HepG2 (cell line): ENCODE measurements around the gene DCC. TPM values are rescaled to one million over a fixed set of nuclear protein-coding genes. Genes with fewer than 3 reads are reported as not detected.

ENCODE experiments used
- ATAC-seq: fragments of 200-7000 bp; cut with Tn5 transposase; 3 replicates; pipeline ENCODE4 v1.9.1; 2020; ENCODE audit warnings: mild to moderate bottlenecking, moderate library complexity
- BruUV-seq: library from RNA; stranded (reverse); fragments of 400-500 nt; replicated peaks from 2 replicates; lab custom pipeline; 2021; lab: Mats Ljungman, UMichigan
- CTCF ChIA-PET: fragments of 300-600 bp; formaldehyde crosslinking; extraction: SDS; loops from one replicate; lab custom pipeline; 2021; ENCODE audit warnings: low total read pairs, inconsistent platforms, low intra/inter-chr PET ratio; lab: Yijun Ruan, JAX
- POLR2A ChIA-PET: fragments of 350-600 bp; sonication (Branson Sonifier 250); formaldehyde crosslinking; loops from one replicate; lab custom pipeline; 2020; ENCODE audit warnings: antibody characterized with exemption, inconsistent platforms; lab: Yijun Ruan, JAX
- DNase-seq: peaks from one replicate; pipeline ENCODE4 v3.0.0-alpha.2; 2015; ENCODE audit warnings: low spot score
- FAIRE-seq: peaks from 3 replicates; lab custom pipeline; 2011; peaks lifted over from hg19 to GRCh38; lab: Jason Lieb, UNC
- H2AFZ ChIP-seq: one replicate; pipeline ENCODE4 v1.6.1; 2011; ENCODE audit warnings: low read length, inconsistent platforms
- H3K27ac ChIP-seq: fragments of 300-600 bp; 3 replicates; pipeline ENCODE4 v1.8.0; 2011; ENCODE audit warnings: mixed run types, mild to moderate bottlenecking, mixed read lengths, low read length, inconsistent platforms; ENCODE audit not compliant: insufficient read depth; ENCODE audit errors: extremely low read length
- H3K27me3 ChIP-seq, 2 experiments: fragments of 200-600 bp in 1 of 2; 2 replicates in 1 of 2; 3 replicates in 1 of 2; pipeline versions ENCODE4 v1.6.0 to v1.8.0; 2011; ENCODE audit warnings: low read length in 2 of 2, mild to moderate bottlenecking in 2 of 2, moderate library complexity in 2 of 2, inconsistent platforms in 1 of 2; ENCODE audit not compliant: insufficient read depth in 2 of 2, control insufficient read depth in 1 of 2
- H3K36me3 ChIP-seq, 2 experiments: fragments of 200-600 bp in 1 of 2; replicated peaks in 1 of 2; 2 replicates in 1 of 2; 3 replicates in 1 of 2; pipeline versions ENCODE4 v1.5.1 to v1.8.0; 2011; ENCODE audit warnings: low read length in 2 of 2, inconsistent platforms in 1 of 2; ENCODE audit not compliant: insufficient read depth in 2 of 2, control insufficient read depth in 1 of 2
- H3K4me1 ChIP-seq: 2 replicates; pipeline ENCODE4 v1.5.1; 2012; ENCODE audit warnings: low read length, inconsistent platforms; ENCODE audit not compliant: insufficient read depth
- H3K4me2 ChIP-seq: 2 replicates; pipeline ENCODE4 v1.6.0; 2011; ENCODE audit warnings: low read depth, low read length, inconsistent platforms
- H3K4me3 ChIP-seq, 3 experiments: fragments of 200-600 bp in 1 of 3; sonication (generic), shearing (Covaris generic) in 1 of 3; replicated peaks in 1 of 3; 2 replicates each; pipeline ENCODE4 v1.5.1; 2011 to 2016; ENCODE audit warnings: low read length in 3 of 3, inconsistent platforms in 2 of 3, low read depth in 2 of 3, mild to moderate bottlenecking in 2 of 3, control low read depth in 1 of 3, mixed read lengths in 1 of 3; ENCODE audit not compliant: insufficient read depth in 1 of 3
- H3K79me2 ChIP-seq: one replicate; pipeline ENCODE4 v1.6.1; 2011; ENCODE audit warnings: low read length, inconsistent platforms; ENCODE audit not compliant: insufficient read depth
- H3K9ac ChIP-seq: 2 replicates; pipeline ENCODE4 v1.6.0; 2011; ENCODE audit warnings: mild to moderate bottlenecking, low read depth, low read length, inconsistent platforms; ENCODE audit not compliant: insufficient read depth
- H3K9me3 ChIP-seq: 2 replicates; pipeline ENCODE4 v1.5.1; 2012; ENCODE audit warnings: mild to moderate bottlenecking, low read length
- H4K20me1 ChIP-seq: 2 replicates; pipeline ENCODE4 v1.6.0; 2011; ENCODE audit warnings: inconsistent platforms, mild to moderate bottlenecking, low read length, moderate library complexity; ENCODE audit not compliant: insufficient read depth
- CSRNP1 ChIP-seq: sonication (generic); formaldehyde crosslinking; IDR thresholded peaks from 2 replicates; pipeline ENCODE4 v1.8.1; 2023; ENCODE audit warnings: mild to moderate bottlenecking, missing genetic modification reagents
- FOXK2 ChIP-seq: fragments of 450-650 bp; IDR thresholded peaks from 2 replicates; pipeline ENCODE4 v1.6.1; 2016
- MBD4 ChIP-seq: IDR thresholded peaks from 2 replicates; pipeline ENCODE4 v1.6.1; 2012; ENCODE audit warnings: low read length, inconsistent platforms, borderline replicate concordance
- NFYB ChIP-seq: sonication (generic); formaldehyde crosslinking; IDR thresholded peaks from 2 replicates; pipeline ENCODE4 v1.4.0; 2020; ENCODE audit warnings: missing genetic modification reagents
- PCBP2 ChIP-seq: fragments of 200-400 bp; formaldehyde crosslinking; optimal IDR thresholded peaks from 2 replicates; pipeline ENCODE3; 2018; ENCODE audit warnings: low read length, low read depth; ENCODE audit not compliant: poor library complexity, severe bottlenecking
- TP53 ChIP-seq: sonication (generic); formaldehyde crosslinking; conservative IDR thresholded peaks from 2 replicates; pipeline ENCODE4 v1.4.0; 2020; ENCODE audit warnings: missing genetic modification reagents
- ZNF329 ChIP-seq: sonication (generic); formaldehyde crosslinking; IDR thresholded peaks from 2 replicates; pipeline ENCODE4 v1.9.0; 2021; ENCODE audit warnings: low read depth, mild to moderate bottlenecking, missing genetic modification reagents
- WGBS: methylation state at CpG from one replicate; pipeline ENCODE4 v1.1.6; 2017; ENCODE audit warnings: low lambda C conversion rate; 5-methylcytosine and 5-hydroxymethylcytosine counted together
- in situ Hi-C: cut with HindIII; loops from 2 replicates; pipeline ENCODE4 v1.10.0; 2017; ENCODE audit warnings: low pct_unique_long_range_greater_than_20kb; ENCODE audit not compliant: extremely low pct_ligation_motif_present
- intact Hi-C: fragments of 100-400 bp; cut with micrococcal nuclease; formaldehyde crosslinking; loops from one replicate; pipeline ENCODE4 v1.10.0; 2022; ENCODE audit not compliant: unreplicated experiment
- polyA plus RNA-seq, 8 experiments: library from polyadenylated mRNA; depleted of rRNA in 3 of 8; stranded (reverse) in 7 of 8; unstranded in 1 of 8; fragments of >200 nt; fragmentation: Illumina TruSeq in 4 of 8; extraction: Trizol in 4 of 8; gene quantifications; 2 replicates each; pipeline versions ENCODE4 v1.2.1 to v1.2.3, GENCODE V29; 2011 to 2016; ENCODE audit warnings: low read depth in 4 of 8, missing spikeins in 1 of 8, mixed read lengths in 1 of 8; ENCODE audit not compliant: insufficient read depth in 1 of 8
- total RNA-seq, 5 experiments: library from RNA; depleted of rRNA; stranded (reverse); fragments of >200 nt; fragmentation: Illumina TruSeq; extraction: Trizol; gene quantifications; 2 replicates each; pipeline ENCODE4 v1.2.3, GENCODE V29; 2016; ENCODE audit warnings: low read depth in 1 of 5
- TF ChIP-seq, protein P1 (sequence below): sonication (generic); formaldehyde crosslinking; conservative IDR thresholded peaks from 2 replicates; pipeline ENCODE4 v1.4.0; 2020; ENCODE audit warnings: missing genetic modification reagents
- TF ChIP-seq, protein P2 (sequence below): sonication (generic); formaldehyde crosslinking; IDR thresholded peaks from 2 replicates; pipeline ENCODE4 v1.4.0; 2020; ENCODE audit warnings: missing genetic modification reagents

DCC gene
- total and polyA plus RNA-seq, 2 of the 13 experiments (the other 11 are each of a cell fraction or from before 2014, with no cell fraction given) = not detected

DNA sequence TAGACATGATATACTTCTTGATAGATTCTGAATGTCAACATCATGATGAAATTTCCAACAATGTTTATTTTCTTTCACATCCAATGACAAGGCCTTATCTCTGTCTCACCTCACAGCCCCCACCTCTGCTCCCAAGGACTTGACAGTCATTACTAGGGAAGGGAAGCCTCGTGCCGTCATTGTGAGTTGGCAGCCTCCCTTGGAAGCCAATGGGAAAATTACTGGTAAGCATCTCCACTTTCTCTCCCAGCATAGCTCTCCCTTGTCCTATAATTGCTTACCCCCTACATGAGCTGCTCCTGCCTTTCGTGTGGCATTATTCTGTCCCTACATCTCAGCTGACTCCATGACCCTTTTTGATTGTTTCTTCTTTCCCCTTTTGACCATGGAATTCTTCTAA, 1062.7 kb downstream of the DCC start:
- intact Hi-C loops = no loop called here

More for the DNA sequence above, 1062.7 kb downstream of the DCC start:
- no TSS peak for BruUV-seq
- ChIA-PET CTCF (no interaction called here), POLR2A (no interaction called here)
- no peaks in the 10 kb centered on the region for H4K20me1 ChIP-seq
- no peaks in the 10 kb centered on the region for H3K79me2 ChIP-seq
- no peaks in the 10 kb centered on the region for H3K36me3 ChIP-seq
- DNase-seq = no peak
- in situ Hi-C loops = loop anchor here (25.0 kb wide), 1 partner anchor 90 kb away; no protein-coding TSS in a partner anchor
- 3% methylated on average over 3 of the region's 3 CpGs for WGBS
- no peak overlapping the region for H3K27ac ChIP-seq
- no peak overlapping the region for H2AFZ ChIP-seq
- no peaks in the 10 kb centered on the region for H3K27me3 ChIP-seq
- H3K9ac ChIP-seq = no peak overlapping the region
- no peaks in the 10 kb centered on the region for H3K9me3 ChIP-seq
- no peak for TF ChIP-seq FOXK2
- TF ChIP-seq MBD4 = no peak
- TF ChIP-seq TP53 (CRISPR knock-in tag) = no peak
- no peak for TF ChIP-seq NFYB (CRISPR knock-in tag)
- TF ChIP-seq, protein P1, sequence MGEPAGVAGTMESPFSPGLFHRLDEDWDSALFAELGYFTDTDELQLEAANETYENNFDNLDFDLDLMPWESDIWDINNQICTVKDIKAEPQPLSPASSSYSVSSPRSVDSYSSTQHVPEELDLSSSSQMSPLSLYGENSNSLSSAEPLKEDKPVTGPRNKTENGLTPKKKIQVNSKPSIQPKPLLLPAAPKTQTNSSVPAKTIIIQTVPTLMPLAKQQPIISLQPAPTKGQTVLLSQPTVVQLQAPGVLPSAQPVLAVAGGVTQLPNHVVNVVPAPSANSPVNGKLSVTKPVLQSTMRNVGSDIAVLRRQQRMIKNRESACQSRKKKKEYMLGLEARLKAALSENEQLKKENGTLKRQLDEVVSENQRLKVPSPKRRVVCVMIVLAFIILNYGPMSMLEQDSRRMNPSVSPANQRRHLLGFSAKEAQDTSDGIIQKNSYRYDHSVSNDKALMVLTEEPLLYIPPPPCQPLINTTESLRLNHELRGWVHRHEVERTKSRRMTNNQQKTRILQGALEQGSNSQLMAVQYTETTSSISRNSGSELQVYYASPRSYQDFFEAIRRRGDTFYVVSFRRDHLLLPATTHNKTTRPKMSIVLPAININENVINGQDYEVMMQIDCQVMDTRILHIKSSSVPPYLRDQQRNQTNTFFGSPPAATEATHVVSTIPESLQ (CRISPR knock-in tag) = no peak
- no peak for TF ChIP-seq CSRNP1 (CRISPR knock-in tag)
- TF ChIP-seq ZNF329 (CRISPR knock-in tag) = no peak
- no peak for TF ChIP-seq PCBP2
- TF ChIP-seq, protein P2, sequence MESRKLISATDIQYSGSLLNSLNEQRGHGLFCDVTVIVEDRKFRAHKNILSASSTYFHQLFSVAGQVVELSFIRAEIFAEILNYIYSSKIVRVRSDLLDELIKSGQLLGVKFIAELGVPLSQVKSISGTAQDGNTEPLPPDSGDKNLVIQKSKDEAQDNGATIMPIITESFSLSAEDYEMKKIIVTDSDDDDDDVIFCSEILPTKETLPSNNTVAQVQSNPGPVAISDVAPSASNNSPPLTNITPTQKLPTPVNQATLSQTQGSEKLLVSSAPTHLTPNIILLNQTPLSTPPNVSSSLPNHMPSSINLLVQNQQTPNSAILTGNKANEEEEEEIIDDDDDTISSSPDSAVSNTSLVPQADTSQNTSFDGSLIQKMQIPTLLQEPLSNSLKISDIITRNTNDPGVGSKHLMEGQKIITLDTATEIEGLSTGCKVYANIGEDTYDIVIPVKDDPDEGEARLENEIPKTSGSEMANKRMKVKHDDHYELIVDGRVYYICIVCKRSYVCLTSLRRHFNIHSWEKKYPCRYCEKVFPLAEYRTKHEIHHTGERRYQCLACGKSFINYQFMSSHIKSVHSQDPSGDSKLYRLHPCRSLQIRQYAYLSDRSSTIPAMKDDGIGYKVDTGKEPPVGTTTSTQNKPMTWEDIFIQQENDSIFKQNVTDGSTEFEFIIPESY (CRISPR knock-in tag) = no peak
- TF ChIP-seq, all 625 proteins: peak for 0
- FAIRE-seq (no peak), ATAC-seq (no peak)
- Histone ChIP-seq H3K4me3 (no peak overlapping the region), H3K4me1 (no peaks in the 10 kb centered on the region), H3K4me2 (no peak overlapping the region)
